Muscle of arm (tissue), 12 donors: ENCODE data around the gene IQUB. TPM values are rescaled to one million over a fixed set of nuclear protein-coding genes. Genes with fewer than 3 reads are reported as not detected.
"Not testable (repeated sequence)": the region's sequence is repeated elsewhere in the genome, so short reads cannot be mapped to it uniquely, and the experiment has no call there.

Source experiments
- DNase-seq: peaks from one replicate; pipeline ENCODE4 v3.0.0-alpha.2; 2013
- polyA plus RNA-seq, 12 donors: library from polyadenylated mRNA; unstranded; fragments of 120-200 nt; gene quantifications; one replicate each; pipeline ENCODE4 v1.2.1, GENCODE V29; 2013; ENCODE audit not compliant: insufficient read length in 12 of 12

Gene IQUB
- polyA plus RNA-seq, 12 donors: 0.27 to 0.53 (median 0.34) TPM; not detected in 2

GRCh38 chr7:123548406-123548805 lies 14.0 kb upstream of the IQUB start:
- no peak for DNase-seq

- no peak for DNase-seq
Observed at GRCh38 chr7:123539871-123540270, 5.5 kb upstream of the IQUB start.

- DNase-seq: no peak
Observed at GRCh38 chr7:123538897-123539296, 4.5 kb upstream of the IQUB start.

GRCh38 chr7:123538189-123538714 lies 3.9 kb upstream of the IQUB start:
- DNase-seq: no peak

GRCh38 chr7:123537026-123537642 lies 2.7 kb upstream of the IQUB start:
- no peak for DNase-seq

GRCh38 chr7:123535517-123535916 lies 1.1 kb upstream of the IQUB start:
- DNase-seq: no peak

- no peak for DNase-seq
Observed at GRCh38 chr7:123533929-123534382, 439 bp downstream of the IQUB start.

- no peak for DNase-seq
Observed at GRCh38 chr7:123533553-123533917, 860 bp downstream of the IQUB start.

- not testable (repeated sequence) for DNase-seq
Observed at GRCh38 chr7:123532788-123533552, 1.4 kb downstream of the IQUB start.

GRCh38 chr7:123532343-123532742 lies 2.1 kb downstream of the IQUB start:
- not testable (repeated sequence) for DNase-seq

GRCh38 chr7:123530035-123530591 lies 4.3 kb downstream of the IQUB start:
- not testable (repeated sequence) for DNase-seq

GRCh38 chr7:123528265-123528664 lies 6.1 kb downstream of the IQUB start:
- no peak for DNase-seq

GRCh38 chr7:123527712-123528225 lies 6.6 kb downstream of the IQUB start:
- DNase-seq: not testable (repeated sequence)

GRCh38 chr7:123526533-123526932 lies 7.9 kb downstream of the IQUB start:
- DNase-seq: not testable (repeated sequence)

GRCh38 chr7:123522066-123522465 lies 12.3 kb downstream of the IQUB start:
- DNase-seq: no peak

- DNase-seq: no peak
Observed at GRCh38 chr7:123505221-123505620, 29.2 kb downstream of the IQUB start.

GRCh38 chr7:123502201-123502600 lies 32.2 kb downstream of the IQUB start:
- DNase-seq: no peak

- DNase-seq: no peak
Observed at GRCh38 chr7:123500878-123501489, 33.4 kb downstream of the IQUB start.

- DNase-seq: no peak
Observed at GRCh38 chr7:123499211-123499970, 35.0 kb downstream of the IQUB start.

- no peak for DNase-seq
Observed at GRCh38 chr7:123498601-123499000, 35.8 kb downstream of the IQUB start.

- no peak for DNase-seq
Observed at GRCh38 chr7:123498031-123498430, 36.4 kb downstream of the IQUB start.
